ENCODE results near the gene ANKRA2. TPM values are rescaled to one million over a fixed set of nuclear protein-coding genes. Genes with fewer than 3 reads are reported as not detected.

ANKRA2 gene
- total and polyA plus RNA-seq, 2 of the 4 experiments (the other 2 are of a cell fraction): 10.8 to 12.5 TPM

DNA sequence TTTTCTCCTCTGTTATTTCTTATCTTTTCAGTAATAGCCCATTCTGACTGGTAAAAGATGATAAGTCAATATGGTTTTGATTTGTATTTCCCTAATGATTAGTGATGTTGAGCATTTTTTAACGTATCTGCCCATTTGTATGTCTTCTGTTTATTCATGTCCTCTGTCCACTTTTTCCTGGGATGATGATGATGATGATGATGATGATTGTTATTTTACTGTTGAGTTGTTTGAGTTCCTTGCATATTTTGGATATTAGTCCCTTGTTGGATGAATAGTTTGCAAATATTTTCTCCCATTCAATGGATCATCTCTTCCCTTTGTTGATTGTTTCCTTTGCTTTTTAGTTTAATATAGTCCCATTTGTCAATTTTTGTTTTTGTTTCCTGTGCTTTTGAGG is 27.1 kb upstream of the ANKRA2 start:
- Histone ChIP-seq H3K9me3 (ENCODE audit: control insufficient read depth, insufficient read depth, low read length) (no peaks in the 10 kb centered on the region), H3K4me3 (ENCODE audit: insufficient read depth, low read depth, low read length) (no peak overlapping the region), H3K27ac (ENCODE audit: insufficient read depth, low read length) (no peak overlapping the region), H4K91ac (ENCODE audit: insufficient read depth, low read depth, low read length) (no peak overlapping the region), H2BK20ac (ENCODE audit: low read depth, low read length) (peak overlapping the region; percentile 52; the same call in 1 of the 2 replicates), H2BK5ac (ENCODE audit: low read depth, low read length, poor library complexity, severe bottlenecking) (peak overlapping the region; percentile 86), H2AK9ac (replicated peaks; ENCODE audit: low read depth, low read length, poor library complexity) (no peak overlapping the region), H3K27me3 (ENCODE audit: control insufficient read depth, insufficient read depth, low read length) (no peaks in the 10 kb centered on the region), H3K36me3 (ENCODE audit: control insufficient read depth, insufficient read depth, low read length) (no peaks in the 10 kb centered on the region), H3K9me1 (ENCODE audit: insufficient read depth, low read length) (no peaks in the 10 kb centered on the region), H3K14ac (replicated peaks; ENCODE audit: low read depth, low read length) (peak overlapping the region; percentile 64; the same call in 1 of the 2 replicates), H2BK15ac (ENCODE audit: low read depth, low read length) (no peak overlapping the region), H2BK120ac (ENCODE audit: low read depth, low read length) (peak overlapping the region; percentile 69; the same call in 1 of the 2 replicates), H4K5ac (ENCODE audit: low read depth, low read length) (no peak overlapping the region), H3K4me2 (ENCODE audit: low read depth, low read length) (no peak overlapping the region), H3K56ac (ENCODE audit: extremely low read depth, insufficient read depth, low read length) (no peak overlapping the region; the same call in 1 of the 2 replicates), H3K9ac (ENCODE audit: low read depth, low read length) (no peak overlapping the region), H4K8ac (ENCODE audit: low read depth in 2 of 2, low read length in 2 of 2) (0 out of 4 replicates have a peak overlapping the region, but pooled peaks of 1 of the 2 experiments have one; percentile 28), H2AFZ (replicated peaks; ENCODE audit: low read length, poor library complexity) (no peak overlapping the region), H3K18ac (ENCODE audit: low read depth, low read length) (no peak overlapping the region), H3K4ac (ENCODE audit: low read depth, low read length) (peak overlapping the region; percentile 66; the same call in 1 of the 2 replicates), H3K4me1 (ENCODE audit: control insufficient read depth, insufficient read depth, low read length) (no peaks in the 10 kb centered on the region), H3K23ac (ENCODE audit: low read depth, low read length) (no peak overlapping the region), H2AK5ac (ENCODE audit: low read depth, low read length) (no peak overlapping the region), H4K20me1 (ENCODE audit: insufficient read depth, low read length) (no peaks in the 10 kb centered on the region), H3K79me1 (ENCODE audit: low read depth in 1 of 2, low read length in 2 of 2) (no peaks in the 10 kb centered on the region)
- no TSS peak for BruUV-seq (replicated peaks)
- WGBS, 2 experiments (ENCODE audit: extremely low coverage in 2 of 2, insufficient read length in 1 of 2): no CpG with 5 or more reads among the region's 1 CpG
- intact Hi-C loops (cut with micrococcal nuclease): no loop called here
- ChIA-PET POLR2A (ENCODE audit: unreplicated experiment) (interaction anchor here (0.6 kb wide), 1 partner anchor 1466 kb away, joined by 3 read pairs; no protein-coding TSS in a partner anchor), CTCF (interaction anchor here (1.2 to 3.1 kb wide), 2 partner anchors 137 to 200 kb away, joined by 3 to 35 read pairs; no protein-coding TSS in a partner anchor)
- in situ Hi-C loops (cut with MboI; ENCODE audit: low sequenced_read_pairs): loop anchor here (5.0 kb wide), 1 partner anchor 1055 kb away; no protein-coding TSS in a partner anchor
- dilution Hi-C loops (cut with HindIII; ENCODE audit: low sequenced_read_pairs, unreplicated experiment): loop anchor here (25.0 kb wide), 1 partner anchor 195 kb away; no protein-coding TSS in a partner anchor
- TF ChIP-seq POLR2A (IDR thresholded peaks at IDR 0.05; ENCODE audit: low read depth, low read length): no peak
- TF ChIP-seq MXI1 (IDR thresholded peaks at IDR 0.05; ENCODE audit: borderline replicate concordance, low read depth, low read length): no peak
- TF ChIP-seq RFX5 (IDR thresholded peaks at IDR 0.05; ENCODE audit: low read depth, low read length): no peak
- TF ChIP-seq RCOR1 (IDR thresholded peaks at IDR 0.05; ENCODE audit: insufficient replicate concordance, low read length): no peak
- no peak for TF ChIP-seq MAFK (IDR thresholded peaks at IDR 0.05; ENCODE audit: low read depth, low read length)
- TF ChIP-seq BHLHE40 (IDR thresholded peaks at IDR 0.05; ENCODE audit: low read depth, low read length): no peak
- TF ChIP-seq, protein P1, sequence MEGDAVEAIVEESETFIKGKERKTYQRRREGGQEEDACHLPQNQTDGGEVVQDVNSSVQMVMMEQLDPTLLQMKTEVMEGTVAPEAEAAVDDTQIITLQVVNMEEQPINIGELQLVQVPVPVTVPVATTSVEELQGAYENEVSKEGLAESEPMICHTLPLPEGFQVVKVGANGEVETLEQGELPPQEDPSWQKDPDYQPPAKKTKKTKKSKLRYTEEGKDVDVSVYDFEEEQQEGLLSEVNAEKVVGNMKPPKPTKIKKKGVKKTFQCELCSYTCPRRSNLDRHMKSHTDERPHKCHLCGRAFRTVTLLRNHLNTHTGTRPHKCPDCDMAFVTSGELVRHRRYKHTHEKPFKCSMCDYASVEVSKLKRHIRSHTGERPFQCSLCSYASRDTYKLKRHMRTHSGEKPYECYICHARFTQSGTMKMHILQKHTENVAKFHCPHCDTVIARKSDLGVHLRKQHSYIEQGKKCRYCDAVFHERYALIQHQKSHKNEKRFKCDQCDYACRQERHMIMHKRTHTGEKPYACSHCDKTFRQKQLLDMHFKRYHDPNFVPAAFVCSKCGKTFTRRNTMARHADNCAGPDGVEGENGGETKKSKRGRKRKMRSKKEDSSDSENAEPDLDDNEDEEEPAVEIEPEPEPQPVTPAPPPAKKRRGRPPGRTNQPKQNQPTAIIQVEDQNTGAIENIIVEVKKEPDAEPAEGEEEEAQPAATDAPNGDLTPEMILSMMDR (conservative IDR thresholded peaks at IDR 0.05; ENCODE audit: low read depth, low read length): no peak
- no peak for TF ChIP-seq SMC3 (IDR thresholded peaks at IDR 0.05; ENCODE audit: low read depth, low read length)
- peak; percentile 28 for ATAC-seq (ENCODE audit: low read depth)
- peak; percentile 61 for DNase-seq
